Erythroblast (primary cell): Measurements from ENCODE around the gene FAM90A26.
"Not testable (repeated sequence)": the region's sequence is repeated elsewhere in the genome, so short reads cannot be mapped to it uniquely, and the experiment has no call there.

Experiments used
- GATA1 ChIP-seq: IDR thresholded peaks from 2 replicates; pipeline ENCODE4 v1.6.1; 2011; ENCODE audit warnings: low read depth, mild to moderate bottlenecking, control low read depth, low read length, moderate library complexity
- POLR2A ChIP-seq: IDR thresholded peaks from 2 replicates; pipeline ENCODE4 v1.6.1; 2011; ENCODE audit warnings: mild to moderate bottlenecking, low read length

- TF ChIP-seq POLR2A, GATA1: not testable (repeated sequence)
Measured at GRCh38 chr4:9165990-9166389, 4.2 kb upstream of the FAM90A26 start.
